ENCODE measurements around the gene ABHD16A. TPM values are rescaled to one million over a fixed set of nuclear protein-coding genes. Genes with fewer than 3 reads are reported as not detected.

The ABHD16A gene
- total RNA-seq, 1 experiment from 2014 or later: 38.5 TPM

- peak; percentile 32 for DNase-seq (ENCODE audit: low spot score)
Observed at GRCh38 chr6:31690231-31691077, 12.7 kb downstream of the ABHD16A start.

- no peak for DNase-seq (ENCODE audit: low spot score)
Observed at GRCh38 chr6:31689249-31690110, 13.6 kb downstream of the ABHD16A start.

GRCh38 chr6:31687860-31688693 lies 15.0 kb downstream of the ABHD16A start:
- DNase-seq (ENCODE audit: low spot score): no peak

GRCh38 chr6:31687321-31687720 lies 15.8 kb downstream of the ABHD16A start:
- DNase-seq (ENCODE audit: low spot score): no peak

GRCh38 chr6:31686483-31686882 lies 16.6 kb downstream of the ABHD16A start:
- no peak for DNase-seq (ENCODE audit: low spot score)

GRCh38 chr6:31683591-31683990 lies 19.5 kb downstream of the ABHD16A start:
- DNase-seq (ENCODE audit: low spot score): no peak

- DNase-seq (ENCODE audit: low spot score): no peak
Observed at GRCh38 chr6:31681135-31681671, 21.9 kb downstream of the ABHD16A start.

- peak; percentile 52 for DNase-seq (ENCODE audit: low spot score)
Observed at GRCh38 chr6:31680226-31681134, 22.6 kb downstream of the ABHD16A start, which contains the start of gene LY6G5C. LY6G5C (minus strand) TSS chr6:31681067; CDS start chr6:31680373, 694 bp downstream.

GRCh38 chr6:31677955-31678354 lies 25.2 kb downstream of the ABHD16A start:
- no peak for DNase-seq (ENCODE audit: low spot score)

- DNase-seq (ENCODE audit: low spot score): no peak
Observed at GRCh38 chr6:31676904-31677303, 26.2 kb downstream of the ABHD16A start.

GRCh38 chr6:31676322-31676903 lies 26.7 kb downstream of the ABHD16A start:
- no peak for DNase-seq (ENCODE audit: low spot score)

- no peak for DNase-seq (ENCODE audit: low spot score)
Observed at GRCh38 chr6:31669676-31670075, 33.4 kb downstream of the ABHD16A start, which contains the start of gene LY6G5B. LY6G5B (plus strand) TSS chr6:31669976; CDS start chr6:31670951, 975 bp downstream.

GRCh38 chr6:31666337-31666965 lies 36.7 kb downstream of the ABHD16A start:
- no peak for DNase-seq (ENCODE audit: low spot score)

- peak; percentile 96 for DNase-seq (ENCODE audit: low spot score)
Observed at GRCh38 chr6:31665501-31666336, 37.4 kb downstream of the ABHD16A start, which contains the start of gene CSNK2B. CSNK2B (plus strand) TSS chr6:31666080; CDS start chr6:31666832, 752 bp downstream.

GRCh38 chr6:31664790-31665500 lies 38.2 kb downstream of the ABHD16A start, which contains the start of gene GPANK1:
GPANK1 (minus strand) TSS chr6:31664997; CDS start chr6:31664478, 519 bp downstream.
- DNase-seq (ENCODE audit: low spot score): peak; percentile 88

GRCh38 chr6:31663961-31664789 lies 38.9 kb downstream of the ABHD16A start:
- DNase-seq (ENCODE audit: low spot score): peak; percentile 87

Data from A172 (cell line).